CD4-positive, CD25-positive, alpha-beta regulatory T cell (primary cell): ENCODE data around the gene PATJ. TPM values are rescaled to one million over a fixed set of nuclear protein-coding genes. Genes with fewer than 3 reads are reported as not detected.
"Not testable (repeated sequence)": the region's sequence is repeated elsewhere in the genome, so short reads cannot be mapped to it uniquely, and the experiment has no call there.

ENCODE experiments used
- ATAC-seq, 2 donors: fragments of 150-1000 bp; cut with Tn5 transposase; one replicate each; pipeline ENCODE4 v1.10.0; 2021; ENCODE audit warnings: low read depth in 2 of 2, moderate number of reproducible peaks in 2 of 2, moderate library complexity in 1 of 2
- DNase-seq, 3 donors: peaks; one replicate each; pipeline versions ENCODE4 v3.0.0 to v3.0.0-alpha.2; 2012 to 2022; ENCODE audit warnings: mixed read lengths in 1 of 3
- H3K27ac ChIP-seq: one replicate; pipeline ENCODE4 v1.7.0; 2013; ENCODE audit warnings: mild to moderate bottlenecking, low read length; ENCODE audit not compliant: insufficient read depth, poor library complexity, severe bottlenecking
- H3K27me3 ChIP-seq: one replicate; pipeline ENCODE4 v1.7.0; 2013; ENCODE audit warnings: low read length; ENCODE audit not compliant: control insufficient read depth, insufficient read depth
- H3K36me3 ChIP-seq: one replicate; pipeline ENCODE4 v1.7.0; 2013; ENCODE audit warnings: mild to moderate bottlenecking, low read length, moderate library complexity; ENCODE audit not compliant: control insufficient read depth, insufficient read depth
- H3K4me1 ChIP-seq: 2 replicates; pipeline ENCODE4 v1.7.0; 2013; ENCODE audit warnings: mild to moderate bottlenecking, low read length; ENCODE audit not compliant: insufficient read depth, control insufficient read depth, poor library complexity, severe bottlenecking
- H3K4me3 ChIP-seq: one replicate; pipeline ENCODE4 v1.7.0; 2013; ENCODE audit warnings: low read depth, mild to moderate bottlenecking, low read length, moderate library complexity
- H3K9me3 ChIP-seq, 2 experiments: 1 replicate in 1 of 2; 2 replicates in 1 of 2; pipeline ENCODE4 v1.7.0; 2013; ENCODE audit warnings: low read length in 2 of 2, mild to moderate bottlenecking in 1 of 2, moderate library complexity in 1 of 2; ENCODE audit not compliant: control insufficient read depth in 2 of 2
- H3K27ac Mint-ChIP-seq, 3 donors: one replicate each; pipeline ENCODE4 v1.8.0; 2020 to 2022; ENCODE audit warnings: mild to moderate bottlenecking in 3 of 3, mixed read lengths in 3 of 3, moderate library complexity in 2 of 3
- H3K27me3 Mint-ChIP-seq: one replicate; pipeline ENCODE4 v1.8.0; 2022; ENCODE audit warnings: mild to moderate bottlenecking, mixed read lengths
- H3K36me3 Mint-ChIP-seq: one replicate; pipeline ENCODE4 v1.8.0; 2020; ENCODE audit warnings: mixed read lengths
- H3K4me1 Mint-ChIP-seq, 4 donors: one replicate each; pipeline ENCODE4 v1.8.0; 2020 to 2022; ENCODE audit warnings: mixed read lengths in 4 of 4, mild to moderate bottlenecking in 1 of 4
- H3K4me3 Mint-ChIP-seq, 4 donors: one replicate each; pipeline ENCODE4 v1.8.0; 2020 to 2022; ENCODE audit warnings: mild to moderate bottlenecking in 4 of 4, mixed read lengths in 4 of 4, moderate library complexity in 3 of 4
- H3K9me3 Mint-ChIP-seq, 7 donors: one replicate each; pipeline ENCODE4 v1.8.0; 2020 to 2022; ENCODE audit warnings: mixed read lengths in 7 of 7, mild to moderate bottlenecking in 3 of 7, moderate library complexity in 2 of 7
- polyA plus RNA-seq, 4 donors: library from polyadenylated mRNA; unstranded; fragments of 300-500 nt; fragmentation: Illumina TruSeq; gene quantifications; one replicate each; pipeline ENCODE4 v1.2.3, GENCODE V29; 2021
- total RNA-seq: library from RNA; stranded (reverse); gene quantifications from one replicate; pipeline ENCODE4 v1.2.3, GENCODE V29; 2022

Gene PATJ
- total and polyA plus RNA-seq, 5 donors from 2014 or later = 8.6 to 49.2 (median 15.9) TPM

DNA sequence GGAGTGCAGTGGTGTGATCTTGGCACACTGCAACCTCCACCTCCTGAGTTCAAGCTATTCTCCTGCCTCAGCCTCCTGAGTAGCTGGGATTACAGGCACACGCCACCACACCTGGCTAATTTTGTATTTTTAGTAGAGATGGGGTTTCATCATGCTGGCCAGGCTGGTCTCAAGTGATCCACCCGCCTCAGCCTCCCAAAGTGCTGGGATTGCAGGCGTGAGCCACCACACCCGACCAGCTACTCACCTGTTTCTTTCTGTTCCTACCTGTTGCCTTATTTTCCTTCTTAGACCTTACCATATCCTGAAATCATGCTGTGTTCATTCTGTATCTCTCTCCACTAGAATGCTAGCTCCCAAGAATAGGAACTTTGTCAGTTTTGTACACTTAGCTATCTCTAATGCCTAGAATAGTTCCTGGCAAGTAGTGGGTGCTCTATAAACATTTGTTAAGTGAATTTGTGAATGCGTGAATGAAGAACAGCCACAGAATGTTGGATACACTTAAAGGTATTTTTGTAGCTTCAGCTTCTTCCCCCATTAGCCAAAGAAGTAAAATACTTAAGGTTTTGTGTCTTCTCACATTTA, 137.7 kb downstream of the PATJ start:
- not testable (repeated sequence) for H3K4me1 ChIP-seq, H3K27ac ChIP-seq, DNase-seq, H3K27me3 ChIP-seq, H3K9me3 ChIP-seq, H3K27ac Mint-ChIP-seq, ATAC-seq, H3K9me3 Mint-ChIP-seq, H3K27me3 Mint-ChIP-seq, H3K4me3 Mint-ChIP-seq, H3K4me3 ChIP-seq, H3K4me1 Mint-ChIP-seq
- H3K36me3 ChIP-seq = peaks cover 13% of the 10 kb centered on the region
- H3K36me3 Mint-ChIP-seq = peaks cover 54% of the 10 kb centered on the region

GRCh38 chr1:61887076-61887867, 145.0 kb downstream of the PATJ start:
- Histone ChIP-seq H3K27me3 (no peaks in the 10 kb centered on the region), H3K4me3 (no peak overlapping the region), H3K27ac (no peak overlapping the region), H3K4me1 (no peaks in the 10 kb centered on the region), H3K36me3 (peaks cover 23% of the 10 kb centered on the region), H3K9me3 (no peaks in the 10 kb centered on the region)
- Mint-ChIP-seq H3K4me1 (peaks cover 0 to 5% (median 0%) of the 10 kb centered on the region in 4 donors), H3K36me3 (peaks cover 51% of the 10 kb centered on the region), H3K27me3 (no peaks in the 10 kb centered on the region), H3K9me3 (peaks cover 0 to 7% (median 4%) of the 10 kb centered on the region in 7 donors), H3K27ac (no peak overlapping the region), H3K4me3 (no peak overlapping the region)
- no peak for ATAC-seq
- DNase-seq = no peak

- H3K36me3 Mint-ChIP-seq = peaks cover 48% of the 10 kb centered on the region
- no peak for ATAC-seq
Observed at GRCh38 chr1:61887931-61888564, 145.8 kb downstream of the PATJ start.

GRCh38 chr1:61888808-61889207, 146.5 kb downstream of the PATJ start:
- peaks cover 51% of the 10 kb centered on the region for H3K36me3 Mint-ChIP-seq
- DNase-seq = no peak
- ATAC-seq = no peak
- H3K4me1 Mint-ChIP-seq = peaks cover 0 to 5% (median 0%) of the 10 kb centered on the region in 4 donors
- Histone ChIP-seq H3K4me3 (no peak overlapping the region), H3K27me3 (no peaks in the 10 kb centered on the region), H3K36me3 (peaks cover 23% of the 10 kb centered on the region), H3K4me1 (no peaks in the 10 kb centered on the region), H3K27ac (no peak overlapping the region), H3K9me3 (no peaks in the 10 kb centered on the region)
- no peaks in the 10 kb centered on the region for H3K27me3 Mint-ChIP-seq
- H3K27ac Mint-ChIP-seq = no peak overlapping the region
- H3K4me3 Mint-ChIP-seq = no peak overlapping the region
- peaks cover 0 to 7% (median 4%) of the 10 kb centered on the region in 7 donors for H3K9me3 Mint-ChIP-seq

More at GRCh38 chr1:61887931-61888564, 145.8 kb downstream of the PATJ start:
- Histone ChIP-seq H3K4me3 (no peak overlapping the region), H3K36me3 (peaks cover 23% of the 10 kb centered on the region), H3K9me3 (no peaks in the 10 kb centered on the region), H3K27me3 (no peaks in the 10 kb centered on the region), H3K27ac (no peak overlapping the region), H3K4me1 (no peaks in the 10 kb centered on the region)
- no peaks in the 10 kb centered on the region for H3K27me3 Mint-ChIP-seq
- peaks cover 0 to 5% (median 0%) of the 10 kb centered on the region in 4 donors for H3K4me1 Mint-ChIP-seq
- no peak for DNase-seq
- H3K27ac Mint-ChIP-seq = no peak overlapping the region
- H3K9me3 Mint-ChIP-seq = peaks cover 0 to 7% (median 4%) of the 10 kb centered on the region in 7 donors
- H3K4me3 Mint-ChIP-seq = no peak overlapping the region

GRCh38 chr1:61890435-61890834, 148.2 kb downstream of the PATJ start:
- H3K36me3 ChIP-seq = peaks cover 12% of the 10 kb centered on the region
- not testable (repeated sequence) for H3K4me3 Mint-ChIP-seq, DNase-seq, H3K9me3 ChIP-seq, H3K4me1 ChIP-seq, H3K4me1 Mint-ChIP-seq, ATAC-seq, H3K27ac ChIP-seq, H3K9me3 Mint-ChIP-seq, H3K4me3 ChIP-seq, H3K27ac Mint-ChIP-seq, H3K27me3 ChIP-seq, H3K27me3 Mint-ChIP-seq
- peaks cover 48% of the 10 kb centered on the region for H3K36me3 Mint-ChIP-seq

- peaks cover 0 to 5% (median 0%) of the 10 kb centered on the region in 4 donors for H3K4me1 Mint-ChIP-seq
- no peak overlapping the region for H3K27ac ChIP-seq
- H3K27ac Mint-ChIP-seq = no peak overlapping the region
- no peak overlapping the region for H3K4me3 Mint-ChIP-seq
- H3K27me3 ChIP-seq = no peaks in the 10 kb centered on the region
- H3K4me3 ChIP-seq = no peak overlapping the region
- ATAC-seq = no peak
- no peaks in the 10 kb centered on the region for H3K4me1 ChIP-seq
- H3K36me3 Mint-ChIP-seq = peaks cover 42% of the 10 kb centered on the region
- H3K27me3 Mint-ChIP-seq = no peaks in the 10 kb centered on the region
- no peaks in the 10 kb centered on the region for H3K9me3 ChIP-seq
- no peak for DNase-seq
- peaks cover 8% of the 10 kb centered on the region for H3K36me3 ChIP-seq
- peaks cover 0 to 7% (median 0%) of the 10 kb centered on the region in 7 donors for H3K9me3 Mint-ChIP-seq
Observed at GRCh38 chr1:61892977-61893376, 150.7 kb downstream of the PATJ start.

DNA sequence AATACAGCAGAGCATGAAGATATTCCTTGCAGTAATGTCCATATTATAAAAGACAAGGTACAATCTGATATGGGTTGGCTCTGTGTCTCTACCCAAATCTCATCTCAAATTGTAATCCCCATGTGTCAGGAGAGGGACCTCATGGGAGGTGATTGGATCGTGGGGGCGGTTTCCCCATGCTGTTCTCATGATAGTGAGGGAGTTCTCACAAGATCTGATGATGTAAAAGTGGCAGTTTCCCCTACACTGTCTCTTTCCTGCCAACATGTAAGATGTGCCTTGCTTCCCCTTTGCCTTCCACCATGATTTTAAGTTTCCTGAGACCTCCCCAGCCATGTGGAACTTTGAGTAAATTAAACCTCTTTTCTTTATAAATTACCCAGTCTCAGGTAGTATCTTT, 152.0 kb downstream of the PATJ start:
- not testable (repeated sequence) for ATAC-seq, H3K27me3 Mint-ChIP-seq, H3K4me1 ChIP-seq, H3K4me3 Mint-ChIP-seq, H3K36me3 ChIP-seq, DNase-seq, H3K27ac Mint-ChIP-seq, H3K27ac ChIP-seq, H3K4me3 ChIP-seq, H3K4me1 Mint-ChIP-seq, H3K9me3 ChIP-seq, H3K9me3 Mint-ChIP-seq, H3K27me3 ChIP-seq
- H3K36me3 Mint-ChIP-seq = peaks cover 39% of the 10 kb centered on the region
